LNCAP (cell line): ENCODE results near the gene MYL5.

ENCODE experiments used
- TF ChIP-seq, protein P1 (sequence below): fragments of 450-650 bp; IDR thresholded peaks from 2 replicates; pipeline ENCODE4 v1.5.1; 2017; ENCODE audit warnings: mild to moderate bottlenecking

Gene MYL5

GRCh38 chr4:648579-649292 is 25.6 kb upstream of the MYL5 start:
- TF ChIP-seq, protein P1, sequence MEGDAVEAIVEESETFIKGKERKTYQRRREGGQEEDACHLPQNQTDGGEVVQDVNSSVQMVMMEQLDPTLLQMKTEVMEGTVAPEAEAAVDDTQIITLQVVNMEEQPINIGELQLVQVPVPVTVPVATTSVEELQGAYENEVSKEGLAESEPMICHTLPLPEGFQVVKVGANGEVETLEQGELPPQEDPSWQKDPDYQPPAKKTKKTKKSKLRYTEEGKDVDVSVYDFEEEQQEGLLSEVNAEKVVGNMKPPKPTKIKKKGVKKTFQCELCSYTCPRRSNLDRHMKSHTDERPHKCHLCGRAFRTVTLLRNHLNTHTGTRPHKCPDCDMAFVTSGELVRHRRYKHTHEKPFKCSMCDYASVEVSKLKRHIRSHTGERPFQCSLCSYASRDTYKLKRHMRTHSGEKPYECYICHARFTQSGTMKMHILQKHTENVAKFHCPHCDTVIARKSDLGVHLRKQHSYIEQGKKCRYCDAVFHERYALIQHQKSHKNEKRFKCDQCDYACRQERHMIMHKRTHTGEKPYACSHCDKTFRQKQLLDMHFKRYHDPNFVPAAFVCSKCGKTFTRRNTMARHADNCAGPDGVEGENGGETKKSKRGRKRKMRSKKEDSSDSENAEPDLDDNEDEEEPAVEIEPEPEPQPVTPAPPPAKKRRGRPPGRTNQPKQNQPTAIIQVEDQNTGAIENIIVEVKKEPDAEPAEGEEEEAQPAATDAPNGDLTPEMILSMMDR: no peak

- TF ChIP-seq, protein P1: no peak
These were observed 25.1 kb upstream of the MYL5 start for GRCh38 chr4:649293-649625.

GRCh38 chr4:649751-650310 is 24.5 kb upstream of the MYL5 start:
- TF ChIP-seq, protein P1: no peak

DNA sequence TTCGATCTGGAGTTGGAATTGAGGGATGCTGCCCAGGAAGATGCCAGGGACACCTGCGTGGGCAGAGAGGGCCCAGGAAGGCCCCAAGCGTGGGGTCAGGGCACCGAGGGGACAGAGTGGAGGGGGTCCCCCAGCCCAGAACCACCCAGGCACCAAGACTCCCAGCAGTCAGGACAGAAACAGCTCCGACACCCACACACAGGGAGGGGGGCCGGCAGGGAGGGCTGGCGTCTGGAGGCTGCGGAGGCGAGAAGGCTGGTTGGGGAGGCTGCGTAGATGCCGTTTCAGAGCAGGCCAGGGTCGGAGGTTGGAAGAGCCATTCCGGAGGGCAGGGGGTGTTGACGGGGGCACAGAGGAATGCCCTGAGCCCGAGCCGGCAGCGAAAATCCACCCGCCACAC is 23.9 kb upstream of the MYL5 start:
- TF ChIP-seq, protein P1: no peak

DNA sequence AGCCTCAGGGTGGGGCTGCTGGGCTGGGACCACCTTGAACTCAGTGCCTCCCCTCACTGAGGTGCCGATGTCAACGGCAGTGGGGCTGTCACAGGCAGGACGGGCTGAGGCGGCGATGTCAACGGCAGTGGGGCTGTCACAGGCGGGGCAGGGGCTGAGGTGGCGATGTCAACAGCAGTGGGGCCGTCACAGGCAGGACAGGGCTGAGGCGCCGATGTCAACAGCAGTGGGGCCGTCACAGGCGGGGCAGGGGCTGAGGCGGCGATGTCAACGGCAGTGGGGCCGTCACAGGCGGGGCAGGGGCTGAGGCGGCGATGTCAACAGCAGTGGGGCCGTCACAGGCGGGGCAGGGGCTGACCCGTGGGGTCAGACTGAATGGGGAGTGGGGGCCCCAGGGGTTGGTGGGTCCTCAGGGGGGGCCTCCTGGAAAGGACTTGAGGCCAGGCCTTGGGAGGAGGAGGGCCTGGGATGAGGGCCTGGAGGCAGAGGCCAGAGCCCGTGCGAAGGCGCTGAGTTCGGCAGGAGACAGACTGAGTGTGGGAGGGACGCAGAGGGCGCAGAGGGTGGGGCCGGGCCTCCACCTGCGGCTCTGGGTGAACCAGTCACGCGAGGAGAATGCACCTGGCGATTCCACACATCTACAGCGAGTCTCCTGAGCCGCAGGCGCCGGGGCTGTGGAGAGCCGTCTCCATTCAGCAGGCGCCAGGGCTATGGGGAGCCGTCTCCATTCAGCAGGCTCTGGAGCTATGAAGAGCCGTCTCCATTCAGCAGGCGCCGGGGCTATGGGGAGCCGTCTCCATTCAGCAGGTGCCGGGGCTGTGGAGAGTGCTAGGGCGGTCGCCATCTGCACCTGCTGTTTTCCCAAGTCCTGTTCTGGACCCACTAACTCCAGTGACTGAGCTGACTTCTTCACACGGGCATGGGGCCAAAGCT is 23.1 kb upstream of the MYL5 start:
- TF ChIP-seq, protein P1: no peak

DNA sequence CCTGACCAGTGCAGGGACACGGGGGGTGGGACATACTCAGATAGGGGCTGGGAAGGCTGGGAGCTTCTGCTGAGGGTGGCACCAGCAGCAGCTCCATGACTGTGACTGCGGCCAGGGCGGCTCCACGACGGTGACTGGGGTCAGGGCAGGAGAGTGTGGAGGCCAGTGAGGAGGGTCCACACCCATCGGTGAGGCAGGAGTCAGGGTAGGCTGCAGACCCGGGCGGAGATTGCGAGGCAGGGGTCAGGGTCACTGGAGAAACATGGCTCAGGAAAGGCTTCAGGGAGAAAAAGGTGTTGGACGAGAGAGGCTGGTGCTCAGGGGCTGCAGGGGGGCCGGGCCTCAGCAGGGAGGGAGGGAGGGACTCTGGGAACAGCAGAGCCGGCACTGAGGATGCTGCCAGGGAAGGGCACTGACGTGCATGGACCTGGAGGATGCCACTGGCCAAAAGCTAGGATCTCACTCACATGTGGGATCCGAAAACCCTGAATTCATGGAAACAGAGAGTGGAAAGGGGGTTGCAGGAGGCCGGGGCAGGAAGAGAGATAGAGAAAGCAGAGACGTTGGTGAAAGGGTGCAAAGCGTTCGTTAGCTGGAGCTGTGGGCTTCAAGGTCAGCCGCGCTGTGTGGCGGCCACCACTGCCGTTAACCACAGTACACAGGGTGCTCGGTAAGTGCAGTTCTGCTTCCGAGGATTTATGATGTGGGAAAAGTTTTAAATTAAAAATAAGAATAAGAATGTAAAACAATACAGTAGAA is 22.3 kb upstream of the MYL5 start:
- TF ChIP-seq, protein P1: no peak

DNA sequence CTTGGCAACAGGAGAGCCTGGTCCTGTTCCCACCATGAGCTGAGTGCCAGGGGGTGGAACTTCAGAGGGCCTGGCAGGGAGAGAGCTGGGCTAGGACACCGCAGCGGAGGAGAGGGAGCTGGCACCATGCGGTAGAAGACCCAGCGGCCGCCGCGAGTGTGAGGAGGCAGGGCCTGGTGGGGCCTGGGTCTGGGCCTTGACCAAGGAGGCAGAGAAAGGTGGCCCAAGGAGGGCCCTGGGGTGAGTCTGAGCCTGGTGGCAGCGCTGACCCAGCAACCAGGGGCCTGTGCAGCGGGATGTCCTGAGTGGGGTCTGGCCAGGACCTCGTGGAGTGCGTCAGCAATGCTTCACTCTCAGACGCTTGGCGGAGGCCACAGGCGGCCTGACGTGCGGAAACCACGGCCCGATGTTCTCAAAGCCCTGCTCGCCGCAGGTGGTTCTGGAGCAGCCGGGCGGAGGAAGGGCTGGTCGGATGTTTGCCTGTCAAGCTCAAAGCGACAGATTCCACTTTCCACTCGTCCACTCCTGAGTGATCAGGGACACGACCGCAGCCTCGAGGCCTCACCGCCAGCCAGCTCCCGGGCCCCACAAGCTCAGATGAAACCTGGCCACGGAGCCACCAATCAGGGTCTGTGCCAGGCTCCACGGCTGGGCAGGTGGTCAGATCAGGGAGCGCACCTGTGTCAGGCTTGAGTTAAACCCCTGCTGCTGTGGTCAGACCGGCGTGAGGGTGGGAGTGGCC is 21.1 kb upstream of the MYL5 start:
- TF ChIP-seq, protein P1: no peak
